Islet precursor cell (in vitro differentiated cells): Measurements from ENCODE around the gene ELAVL1.

Experiments
- DNase-seq: peaks from one replicate; pipeline ENCODE4 v3.0.0-alpha.2; 2018

ELAVL1 gene

GRCh38 chr19:7908742-7909461 lies 96.5 kb downstream of the ELAVL1 start:
- no peak for DNase-seq
